22Rv1 (cell line): ENCODE data around the gene POLR2C.

Experiments used
- H3K27ac ChIP-seq: fragments of 450-650 bp; 2 replicates; pipeline ENCODE4 v1.5.1; 2017
- ZFX ChIP-seq: fragments of 450-650 bp; IDR thresholded peaks from 2 replicates; pipeline ENCODE4 v1.6.1; 2017; ENCODE audit warnings: antibody characterized with exemption, borderline replicate concordance
- TF ChIP-seq, protein P1 (sequence below): fragments of 450-650 bp; IDR thresholded peaks from 2 replicates; pipeline ENCODE4 v1.5.1; 2017; ENCODE audit warnings: mild to moderate bottlenecking

The POLR2C gene

GRCh38 chr16:57485091-57485915 lies 22.8 kb downstream of the POLR2C start:
- H3K27ac ChIP-seq = peak overlapping the region; percentile 80
- TF ChIP-seq, protein P1, sequence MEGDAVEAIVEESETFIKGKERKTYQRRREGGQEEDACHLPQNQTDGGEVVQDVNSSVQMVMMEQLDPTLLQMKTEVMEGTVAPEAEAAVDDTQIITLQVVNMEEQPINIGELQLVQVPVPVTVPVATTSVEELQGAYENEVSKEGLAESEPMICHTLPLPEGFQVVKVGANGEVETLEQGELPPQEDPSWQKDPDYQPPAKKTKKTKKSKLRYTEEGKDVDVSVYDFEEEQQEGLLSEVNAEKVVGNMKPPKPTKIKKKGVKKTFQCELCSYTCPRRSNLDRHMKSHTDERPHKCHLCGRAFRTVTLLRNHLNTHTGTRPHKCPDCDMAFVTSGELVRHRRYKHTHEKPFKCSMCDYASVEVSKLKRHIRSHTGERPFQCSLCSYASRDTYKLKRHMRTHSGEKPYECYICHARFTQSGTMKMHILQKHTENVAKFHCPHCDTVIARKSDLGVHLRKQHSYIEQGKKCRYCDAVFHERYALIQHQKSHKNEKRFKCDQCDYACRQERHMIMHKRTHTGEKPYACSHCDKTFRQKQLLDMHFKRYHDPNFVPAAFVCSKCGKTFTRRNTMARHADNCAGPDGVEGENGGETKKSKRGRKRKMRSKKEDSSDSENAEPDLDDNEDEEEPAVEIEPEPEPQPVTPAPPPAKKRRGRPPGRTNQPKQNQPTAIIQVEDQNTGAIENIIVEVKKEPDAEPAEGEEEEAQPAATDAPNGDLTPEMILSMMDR = no peak
- no peak for TF ChIP-seq ZFX

DNA sequence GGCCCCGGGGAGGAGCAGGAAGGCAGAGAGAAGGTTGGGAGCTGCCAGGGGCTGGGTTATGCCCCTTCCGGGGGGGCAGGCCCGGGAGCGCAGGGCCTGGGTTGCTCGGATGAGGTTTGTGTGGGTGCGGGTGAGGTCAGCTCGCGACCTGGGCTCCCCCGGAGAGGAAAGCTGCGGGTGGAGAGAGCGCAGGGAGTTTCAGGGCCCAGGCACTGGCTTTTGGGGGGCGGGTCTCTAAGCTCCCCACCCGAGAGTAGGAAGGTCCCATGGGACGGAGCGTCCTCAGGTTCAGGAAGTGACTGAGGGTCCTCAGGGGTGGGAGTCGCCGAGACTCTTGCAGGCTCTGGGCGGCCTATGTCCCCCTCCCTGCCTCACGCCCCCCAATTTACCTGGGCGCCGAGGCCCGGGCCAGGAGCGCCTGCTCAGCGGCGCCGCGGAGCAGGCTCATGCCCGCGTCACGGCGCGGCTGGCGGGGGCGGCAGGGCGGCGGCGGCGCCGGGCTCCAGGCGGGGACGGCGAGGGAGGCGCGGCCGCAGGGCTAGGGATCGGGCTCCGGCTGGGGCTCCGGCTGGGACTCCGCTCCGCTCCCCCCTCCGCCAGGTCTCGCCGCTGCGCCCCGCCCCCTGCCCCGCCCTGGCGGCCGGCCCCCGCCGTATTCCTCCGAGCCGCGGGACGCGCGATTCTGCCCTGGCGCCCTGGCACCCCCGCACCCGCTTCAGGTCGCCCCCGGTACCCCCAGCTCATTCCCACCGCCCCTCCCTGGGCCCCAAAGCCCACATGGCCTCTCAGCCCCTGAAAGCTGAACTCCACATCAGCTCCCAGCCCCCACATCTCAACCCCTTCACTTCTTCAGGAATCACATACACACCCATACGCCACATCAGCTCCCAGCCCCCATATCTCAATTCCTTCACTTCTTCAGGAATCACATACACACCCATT lies 23.7 kb downstream of the POLR2C start, which contains the start of gene DOK4:
Gene DOK4, minus strand, starts transcription at position 578 of the 942 bp plus-strand sequence. CDS start 6,986 bp downstream, outside the sequence.
- peak within 1 kb of the TSS; percentile 80 for H3K27ac ChIP-seq
- TF ChIP-seq, protein P1 = no peak
- TF ChIP-seq ZFX = no peak

DNA sequence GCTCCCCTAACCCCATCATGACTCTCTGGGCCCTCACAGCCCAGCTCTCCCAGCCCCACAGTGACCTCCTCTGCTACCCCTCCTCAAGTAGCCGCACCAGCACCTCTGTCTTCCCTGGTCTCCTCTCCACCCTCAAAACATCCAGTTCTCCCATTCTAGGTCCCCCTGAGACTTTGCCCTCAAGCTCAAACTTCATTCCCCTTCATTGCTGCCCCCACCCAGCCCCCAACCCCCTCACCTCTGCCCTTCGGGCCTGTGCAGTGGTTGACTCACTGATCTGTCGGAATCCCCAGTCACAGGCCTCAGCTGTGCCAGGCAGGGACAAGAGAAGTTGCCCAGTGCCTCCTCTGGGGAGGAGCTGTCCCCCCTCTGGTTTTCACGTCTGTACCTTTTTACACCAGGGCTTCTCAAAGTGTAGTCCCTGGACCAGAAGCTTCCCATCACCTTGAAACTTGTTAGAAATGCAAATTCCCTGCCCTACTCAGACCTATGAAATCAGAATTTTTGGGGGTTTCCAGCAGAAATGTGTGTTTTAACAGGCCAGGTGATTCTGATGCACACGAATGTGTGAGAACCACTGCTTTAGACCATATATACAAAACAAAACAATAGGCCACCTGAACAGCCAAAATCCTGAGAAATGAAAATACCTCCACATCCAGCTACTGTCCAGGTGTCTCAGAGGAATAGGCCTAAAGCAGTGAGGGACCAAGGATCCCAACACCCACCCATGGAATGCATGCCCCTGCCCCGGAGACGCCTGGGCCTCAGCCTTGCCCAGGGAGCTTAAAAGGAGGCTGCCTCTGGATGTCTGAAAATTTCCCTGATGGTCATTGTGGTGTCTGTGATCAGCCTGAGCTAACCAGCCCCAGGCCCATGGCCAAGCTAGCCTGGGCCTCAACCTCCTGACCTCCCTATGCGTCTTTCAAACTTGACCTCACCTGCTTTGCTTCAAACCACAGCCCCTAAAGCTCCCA lies 24.7 kb downstream of the POLR2C start:
- TF ChIP-seq, protein P1 = no peak
- no peak for TF ChIP-seq ZFX
- H3K27ac ChIP-seq = no peak overlapping the region

GRCh38 chr16:57489229-57489628 lies 26.8 kb downstream of the POLR2C start:
- no peak overlapping the region for H3K27ac ChIP-seq
- TF ChIP-seq, protein P1 = no peak
- no peak for TF ChIP-seq ZFX

DNA sequence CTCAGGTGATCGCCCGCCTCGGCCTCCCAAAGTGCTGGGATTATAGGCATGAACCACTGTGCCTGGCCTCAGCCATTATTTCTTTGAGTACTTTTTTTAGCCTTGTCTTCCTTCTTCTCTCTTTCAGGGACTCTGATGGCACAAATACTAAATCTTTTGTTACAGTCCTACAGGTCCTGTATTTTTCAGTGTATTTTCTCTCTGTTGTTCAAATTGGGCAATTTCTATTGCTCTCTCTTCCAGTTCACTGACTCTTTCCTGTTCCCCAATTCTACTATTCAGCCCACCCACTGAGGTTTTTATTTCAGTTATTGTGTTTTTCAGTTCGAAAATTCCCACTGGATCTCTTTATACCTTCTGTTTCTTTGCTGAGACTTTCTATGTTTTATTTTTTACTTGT lies 31.3 kb downstream of the POLR2C start:
- no peak overlapping the region for H3K27ac ChIP-seq
- TF ChIP-seq, protein P1 = no peak
- no peak for TF ChIP-seq ZFX

GRCh38 chr16:57497121-57497520 lies 34.6 kb downstream of the POLR2C start:
- H3K27ac ChIP-seq = no peak overlapping the region
- TF ChIP-seq, protein P1 = no peak
- TF ChIP-seq ZFX = no peak
